ENCODE measurements around the gene GSTT2B.
"Not testable (repeated sequence)": the region's sequence is repeated elsewhere in the genome, so short reads cannot be mapped to it uniquely, and the experiment has no call there.

- TF ChIP-seq CTCF (IDR thresholded peaks at IDR 0.05); POLR2AphosphoS5 (IDR thresholded peaks at IDR 0.05; ENCODE audit: low read depth, low read length): not testable (repeated sequence)
Observed at GRCh38 chr22:23971927-23972326, 10.9 kb upstream of the GSTT2B start.

Data from Panc1 (cell line).